Measurements from ENCODE around the gene CCDC50. TPM values are rescaled to one million over a fixed set of nuclear protein-coding genes. Genes with fewer than 3 reads are reported as not detected.

CCDC50 gene
- total RNA-seq, 1 experiment from 2014 or later = 77.2 TPM

- no peak for TF ChIP-seq CTCF (conservative IDR thresholded peaks at IDR 0.05; ENCODE audit: low read depth, low read length)
- no peak for TF ChIP-seq EZH2 (IDR thresholded peaks at IDR 0.05; ENCODE audit: borderline replicate concordance, low read depth, low read length, poor library complexity, severe bottlenecking)
- CTCF ChIA-PET = no interaction called here
- Histone ChIP-seq H3K4me3 (ENCODE audit: low read depth, low read length, poor library complexity, severe bottlenecking) (no peak overlapping the region), H3K9me3 (ENCODE audit: low read depth, low read length, poor library complexity, severe bottlenecking) (no peaks in the 10 kb centered on the region), H3K27ac (ENCODE audit: low read depth, low read length, poor library complexity, severe bottlenecking) (no peak overlapping the region), H3K36me3 (ENCODE audit: insufficient read depth, low read length, poor library complexity, severe bottlenecking) (no peaks in the 10 kb centered on the region), H3K4me1 (ENCODE audit: insufficient read depth, low read length, poor library complexity, severe bottlenecking) (no peaks in the 10 kb centered on the region), H3K27me3 (replicated peaks; ENCODE audit: insufficient read depth, low read depth, low read length, poor library complexity) (no peaks in the 10 kb centered on the region)
- POLR2A ChIA-PET (ENCODE audit: low non-redundant PET) = no interaction called here
- no TSS peak for BruUV-seq (replicated peaks)
- intact Hi-C loops (cut with micrococcal nuclease; ENCODE audit: unreplicated experiment) = no loop called here
- no peak for DNase-seq (ENCODE audit: low spot score)
Measured at GRCh38 chr3:191434024-191434423, 104.8 kb downstream of the CCDC50 start.

GRCh38 chr3:191435981-191436380 is 106.8 kb downstream of the CCDC50 start:
- DNase-seq (ENCODE audit: low spot score) = no peak
- ChIA-PET POLR2A (ENCODE audit: low non-redundant PET) (no interaction called here), CTCF (no interaction called here)
- H3K27ac ChIP-seq (ENCODE audit: low read depth, low read length, poor library complexity, severe bottlenecking) = no peak overlapping the region
- intact Hi-C loops (cut with micrococcal nuclease; ENCODE audit: unreplicated experiment) = no loop called here
- no peaks in the 10 kb centered on the region for H3K36me3 ChIP-seq (ENCODE audit: insufficient read depth, low read length, poor library complexity, severe bottlenecking)
- no peaks in the 10 kb centered on the region for H3K4me1 ChIP-seq (ENCODE audit: insufficient read depth, low read length, poor library complexity, severe bottlenecking)
- no peaks in the 10 kb centered on the region for H3K27me3 ChIP-seq (replicated peaks; ENCODE audit: insufficient read depth, low read depth, low read length, poor library complexity)
- no peaks in the 10 kb centered on the region for H3K9me3 ChIP-seq (ENCODE audit: low read depth, low read length, poor library complexity, severe bottlenecking)
- TF ChIP-seq EZH2 (IDR thresholded peaks at IDR 0.05; ENCODE audit: borderline replicate concordance, low read depth, low read length, poor library complexity, severe bottlenecking) (no peak), CTCF (conservative IDR thresholded peaks at IDR 0.05; ENCODE audit: low read depth, low read length) (no peak)
- no TSS peak for BruUV-seq (replicated peaks)
- no peak overlapping the region for H3K4me3 ChIP-seq (ENCODE audit: low read depth, low read length, poor library complexity, severe bottlenecking)

DNA sequence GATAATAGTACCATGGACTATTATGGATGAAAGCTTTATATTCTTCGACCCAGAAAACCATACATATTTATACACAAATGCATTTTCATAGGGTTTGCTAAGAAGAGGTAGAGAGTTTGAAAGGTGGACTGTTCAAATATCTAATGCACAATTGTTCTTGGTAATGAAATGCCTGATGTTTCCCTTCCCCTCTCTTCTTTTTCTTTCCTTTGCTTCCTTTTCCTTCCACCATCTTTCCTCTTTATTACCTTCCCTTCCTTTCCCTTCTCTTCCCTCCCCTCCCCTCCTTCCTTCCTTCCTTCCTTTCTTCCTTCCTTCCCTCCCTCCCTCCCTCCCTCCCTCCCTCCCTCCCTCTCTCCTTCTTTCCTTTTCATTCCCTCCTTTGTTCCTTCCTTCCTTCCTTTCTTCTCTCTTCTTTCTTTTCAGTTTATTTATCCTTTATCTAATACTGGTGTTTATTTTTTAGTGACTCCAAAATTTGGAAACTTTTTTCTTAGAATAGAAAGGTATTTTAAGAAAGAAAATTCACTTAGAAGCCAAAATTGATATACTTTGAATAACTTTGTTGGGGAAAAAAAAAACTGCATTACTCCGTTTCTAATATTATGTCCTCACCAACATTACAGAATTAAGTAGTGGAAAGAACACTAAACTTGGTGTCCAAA is 109.1 kb downstream of the CCDC50 start:
- ChIA-PET CTCF (no interaction called here), POLR2A (ENCODE audit: low non-redundant PET) (no interaction called here)
- intact Hi-C loops (cut with micrococcal nuclease; ENCODE audit: unreplicated experiment) = no loop called here
- no peak for DNase-seq (ENCODE audit: low spot score)
- H3K4me3 ChIP-seq (ENCODE audit: low read depth, low read length, poor library complexity, severe bottlenecking) = no peak overlapping the region
- no peaks in the 10 kb centered on the region for H3K36me3 ChIP-seq (ENCODE audit: insufficient read depth, low read length, poor library complexity, severe bottlenecking)
- TF ChIP-seq EZH2 (IDR thresholded peaks at IDR 0.05; ENCODE audit: borderline replicate concordance, low read depth, low read length, poor library complexity, severe bottlenecking) (no peak), CTCF (conservative IDR thresholded peaks at IDR 0.05; ENCODE audit: low read depth, low read length) (no peak)
- no peaks in the 10 kb centered on the region for H3K4me1 ChIP-seq (ENCODE audit: insufficient read depth, low read length, poor library complexity, severe bottlenecking)
- no peak overlapping the region for H3K27ac ChIP-seq (ENCODE audit: low read depth, low read length, poor library complexity, severe bottlenecking)
- H3K27me3 ChIP-seq (replicated peaks; ENCODE audit: insufficient read depth, low read depth, low read length, poor library complexity) = no peaks in the 10 kb centered on the region
- BruUV-seq (replicated peaks) = no TSS peak
- no peaks in the 10 kb centered on the region for H3K9me3 ChIP-seq (ENCODE audit: low read depth, low read length, poor library complexity, severe bottlenecking)
